ENCODE results near the gene FBXL7.

GRCh38 chr5:15933259-15934207 is 433.6 kb downstream of the FBXL7 start:
- TF ChIP-seq EZH2phosphoT487 (IDR thresholded peaks at IDR 0.05; ENCODE audit: borderline replicate concordance, low read length): no peak
- TF ChIP-seq CTCF (IDR thresholded peaks at IDR 0.05; ENCODE audit: low read depth, low read length, poor library complexity, severe bottlenecking): no peak
